Measurements from ENCODE around the gene ACTR3.

The ACTR3 gene

GRCh38 chr2:113966832-113967231 is 76.9 kb downstream of the ACTR3 start:
- peak; percentile 23 to 52 for DNase-seq

- DNase-seq: no peak
These were observed 77.4 kb downstream of the ACTR3 start for GRCh38 chr2:113967272-113967671.

GRCh38 chr2:113972766-113973165 is 82.9 kb downstream of the ACTR3 start:
- peak; percentile 50 to 70 for DNase-seq

GRCh38 chr2:113973810-113974209 is 83.9 kb downstream of the ACTR3 start:
- no peak for DNase-seq

- DNase-seq: no peak
These were observed 84.8 kb downstream of the ACTR3 start for GRCh38 chr2:113974727-113975126.

- DNase-seq: peak; percentile 58 to 68
These were observed 86.5 kb downstream of the ACTR3 start for GRCh38 chr2:113976277-113976928.

- DNase-seq: no peak
These were observed 87.3 kb downstream of the ACTR3 start for GRCh38 chr2:113977060-113977659.

GRCh38 chr2:113977660-113978523 is 88.0 kb downstream of the ACTR3 start:
- DNase-seq: no peak

GRCh38 chr2:113978524-113979190 is 88.8 kb downstream of the ACTR3 start:
- no peak for DNase-seq

DNA sequence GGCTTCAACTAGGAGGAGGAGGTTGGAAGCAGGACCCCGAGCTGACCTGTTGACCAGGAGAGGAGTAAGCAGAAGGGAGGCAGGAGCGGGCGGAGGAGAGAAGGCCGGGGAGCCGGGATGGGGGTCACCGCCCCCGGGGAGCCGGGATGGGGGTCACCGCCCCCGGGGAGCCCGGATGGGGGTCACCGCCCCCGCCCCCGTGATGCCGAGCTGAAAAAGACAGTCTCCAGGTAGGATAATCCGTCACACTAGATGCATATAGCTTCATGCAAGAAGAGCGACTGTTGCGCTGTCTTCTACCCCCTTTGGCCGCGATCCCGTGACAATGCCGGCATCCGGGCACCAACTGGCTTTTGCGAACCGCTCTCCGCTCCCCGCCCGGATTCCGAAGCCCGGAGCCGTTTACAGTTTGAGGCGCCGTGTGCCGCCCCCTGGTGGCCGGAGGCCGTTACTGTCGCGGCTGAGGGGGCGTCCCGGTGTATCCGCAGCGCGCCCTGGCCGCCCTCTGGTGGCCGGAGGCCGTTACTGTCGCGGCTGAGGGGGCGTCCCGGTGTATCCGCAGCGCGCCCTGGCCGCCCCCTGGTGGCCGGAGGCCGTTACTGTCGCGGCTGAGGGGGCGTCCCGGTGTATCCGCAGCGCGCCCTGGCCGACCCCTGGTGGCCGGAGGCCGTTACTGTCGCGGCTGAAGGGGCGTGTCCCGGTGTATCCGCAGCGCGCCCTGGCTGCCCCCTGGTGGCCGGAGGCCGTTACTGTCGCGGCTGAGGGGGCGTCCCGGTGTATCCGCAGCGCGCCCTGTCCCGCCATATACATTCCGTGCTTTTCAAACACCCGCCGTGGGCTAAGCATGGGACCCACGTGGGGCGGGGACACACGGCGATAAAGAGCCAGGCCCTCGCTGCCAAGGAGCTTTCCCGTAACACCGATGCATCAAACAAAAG is 89.6 kb downstream of the ACTR3 start:
- peak in 1 of 2 donors; percentile 22 for DNase-seq

GRCh38 chr2:113980946-113981345 is 91.1 kb downstream of the ACTR3 start:
- no peak for DNase-seq

GRCh38 chr2:113981404-113982134 is 91.7 kb downstream of the ACTR3 start:
- DNase-seq: no peak

GRCh38 chr2:113985554-113986397 is 95.9 kb downstream of the ACTR3 start:
- DNase-seq: no peak

GRCh38 chr2:113986762-113987290 is 96.9 kb downstream of the ACTR3 start:
- DNase-seq: no peak

DNA sequence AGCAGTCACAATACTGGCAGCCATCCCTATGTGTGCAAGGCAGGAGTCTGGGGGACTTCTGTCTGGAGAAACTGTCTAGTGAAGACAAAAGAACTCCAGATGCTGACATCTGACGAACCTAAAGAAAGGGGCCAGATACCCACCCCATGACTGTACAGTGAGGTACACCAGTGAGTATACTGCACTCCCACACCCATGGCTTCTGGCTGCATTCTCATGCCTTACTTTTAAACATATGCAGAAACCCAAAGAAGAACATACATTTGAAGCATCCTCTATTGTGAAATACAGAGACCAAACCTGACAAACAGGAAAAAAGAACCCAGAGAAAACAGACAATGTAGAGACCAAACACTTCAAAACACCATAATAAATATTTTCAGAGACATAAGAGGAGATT is 102.2 kb downstream of the ACTR3 start:
- no peak for DNase-seq

- peak; percentile 62 to 84 for DNase-seq
These were observed 107.0 kb downstream of the ACTR3 start for GRCh38 chr2:113996671-113997594.

- DNase-seq: no peak
These were observed 111.3 kb downstream of the ACTR3 start for GRCh38 chr2:114001152-114001551.

GRCh38 chr2:114001937-114002336 is 112.0 kb downstream of the ACTR3 start:
- no peak for DNase-seq

Data from inflammatory macrophage (primary cell).